ENCODE data around the gene PYGO1.
"Not testable (repeated sequence)": the region's sequence is repeated elsewhere in the genome, so short reads cannot be mapped to it uniquely, and the experiment has no call there.

The PYGO1 gene

GRCh38 chr15:55507567-55507966 is 80.6 kb downstream of the PYGO1 start:
- no peak for DNase-seq (ENCODE audit: extremely low spot score)
- POLR2A ChIA-PET, result no interaction called here
- CTCF ChIA-PET, result no interaction called here
- no peak for TF ChIP-seq CTCF (IDR thresholded peaks at IDR 0.05; ENCODE audit: control extremely low read depth, extremely low read depth, low read depth, missing control alignments)

GRCh38 chr15:55505407-55505806 is 82.7 kb downstream of the PYGO1 start:
- POLR2A ChIA-PET; DNase-seq (ENCODE audit: extremely low spot score); CTCF ChIA-PET: not testable (repeated sequence)

- no peak for TF ChIP-seq CTCF (IDR thresholded peaks at IDR 0.05; ENCODE audit: control extremely low read depth, extremely low read depth, low read depth, missing control alignments)
- ChIA-PET POLR2A (no interaction called here), CTCF (interaction anchor here (1.0 kb wide), 1 partner anchor 15 kb away, joined by 3 read pairs; no protein-coding TSS in a partner anchor)
- no peak for DNase-seq (ENCODE audit: extremely low spot score)
Measured at GRCh38 chr15:55499151-55499550, 89.0 kb downstream of the PYGO1 start.

GRCh38 chr15:55498109-55498938 is 89.8 kb downstream of the PYGO1 start:
- POLR2A ChIA-PET, result not testable (repeated sequence)
- peak; percentile 85 for DNase-seq (ENCODE audit: extremely low spot score)
- CTCF ChIA-PET, result interaction anchor here (1.2 to 2.7 kb wide), 2 partner anchors 14 to 27 kb away, joined by 3 to 11 read pairs; no protein-coding TSS in a partner anchor

GRCh38 chr15:55496716-55497115 is 91.4 kb downstream of the PYGO1 start:
- no peak for DNase-seq (ENCODE audit: extremely low spot score)
- ChIA-PET CTCF (interaction anchor here (1.4 to 2.7 kb wide), 2 partner anchors 10 to 29 kb away, joined by 4 to 11 read pairs; no protein-coding TSS in a partner anchor), POLR2A (no interaction called here)
- no peak for TF ChIP-seq CTCF (IDR thresholded peaks at IDR 0.05; ENCODE audit: control extremely low read depth, extremely low read depth, low read depth, missing control alignments)

GRCh38 chr15:55494931-55495330 is 93.2 kb downstream of the PYGO1 start:
- CTCF ChIA-PET, result interaction anchor here (0.9 to 1.4 kb wide), 2 partner anchors 35 to 328 kb away, joined by 3 to 4 read pairs; no protein-coding TSS in a partner anchor
- no peak for TF ChIP-seq CTCF (IDR thresholded peaks at IDR 0.05; ENCODE audit: control extremely low read depth, extremely low read depth, low read depth, missing control alignments)
- POLR2A ChIA-PET, result no interaction called here
- DNase-seq (ENCODE audit: extremely low spot score), result no peak

- CTCF ChIA-PET, result interaction anchor here (1.4 kb wide), 1 partner anchor 36 kb away, joined by 3 read pairs; no protein-coding TSS in a partner anchor
- POLR2A ChIA-PET; DNase-seq (ENCODE audit: extremely low spot score): not testable (repeated sequence)
Measured at GRCh38 chr15:55488952-55489600, 99.1 kb downstream of the PYGO1 start.

All from GM10248 (cell line).